NOMO-1 treated with DMSO at 0.1 percent for 48 hours (cell line): ENCODE results near the gene TEK.
"Not testable (repeated sequence)": the region's sequence is repeated elsewhere in the genome, so short reads cannot be mapped to it uniquely, and the experiment has no call there.

Source experiments
- DNase-seq: peaks from one replicate; lab custom pipeline; 2025; ENCODE audit not compliant: unreplicated experiment; lab: John Stamatoyannopoulos, UW

The TEK gene

GRCh38 chr9:27108981-27109541 is at the start of gene TEK:
Gene TEK, plus strand, starts transcription at chr9:27109225. Its CDS starts 366 bp downstream, at chr9:27109591.
- DNase-seq = no peak

- DNase-seq = no peak
Observed at GRCh38 chr9:27059412-27059811, 49.6 kb upstream of the TEK start.

GRCh38 chr9:27059907-27060306 is 49.1 kb upstream of the TEK start:
- no peak for DNase-seq

GRCh38 chr9:27065288-27065687 is 43.7 kb upstream of the TEK start:
- no peak for DNase-seq

- DNase-seq = no peak
Observed at GRCh38 chr9:27073841-27074728, 34.9 kb upstream of the TEK start.

GRCh38 chr9:27078685-27079084 is 30.3 kb upstream of the TEK start:
- no peak for DNase-seq

GRCh38 chr9:27085456-27085855 is 23.6 kb upstream of the TEK start:
- no peak for DNase-seq

GRCh38 chr9:27086818-27087680 is 22.0 kb upstream of the TEK start:
- no peak for DNase-seq

GRCh38 chr9:27088981-27089380 is 20.0 kb upstream of the TEK start:
- no peak for DNase-seq

- DNase-seq = no peak
Observed at GRCh38 chr9:27089706-27090105, 19.3 kb upstream of the TEK start.

- DNase-seq = no peak
Observed at GRCh38 chr9:27090231-27090630, 18.8 kb upstream of the TEK start.

GRCh38 chr9:27090711-27091110 is 18.3 kb upstream of the TEK start:
- no peak for DNase-seq

- DNase-seq = not testable (repeated sequence)
Observed at GRCh38 chr9:27092496-27092895, 16.5 kb upstream of the TEK start.

- DNase-seq = not testable (repeated sequence)
Observed at GRCh38 chr9:27093384-27094067, 15.5 kb upstream of the TEK start.

GRCh38 chr9:27094640-27095298 is 14.3 kb upstream of the TEK start:
- DNase-seq = no peak

GRCh38 chr9:27107241-27107640 is 1.8 kb upstream of the TEK start:
- DNase-seq = no peak

GRCh38 chr9:27109621-27110020 is 596 bp downstream of the TEK start:
- no peak for DNase-seq

GRCh38 chr9:27110181-27110580 is 1.2 kb downstream of the TEK start:
- no peak for DNase-seq

GRCh38 chr9:27112235-27112634 is 3.2 kb downstream of the TEK start:
- DNase-seq = no peak

GRCh38 chr9:27117489-27118135 is 8.6 kb downstream of the TEK start:
- DNase-seq = no peak
